OCI-LY1 (cell line): ENCODE results near the gene NME3.
A peak's percentile ranks its signal among the peaks of the same experiment; 100 is the strongest.

Experiments used
- H2AFZ ChIP-seq: fragments of 200-600 bp; sonication (generic), shearing (Covaris generic); 2 replicates; pipeline ENCODE4 v1.6.0; 2014; ENCODE audit warnings: antibody characterized with exemption, mild to moderate bottlenecking, low read length
- H3F3A ChIP-seq: fragments of 200-600 bp; sonication (generic), shearing (Covaris generic); 2 replicates; pipeline ENCODE4 v1.6.0; 2014; ENCODE audit warnings: mild to moderate bottlenecking, antibody characterized with exemption, low read length, moderate library complexity; ENCODE audit not compliant: insufficient read depth
- H3K27ac ChIP-seq: fragments of 200-600 bp; sonication (generic); 2 replicates; pipeline ENCODE4 v1.5.1; 2014; ENCODE audit warnings: low read length, mixed run types, mild to moderate bottlenecking, low read depth; ENCODE audit not compliant: poor library complexity, severe bottlenecking
- H3K27me3 ChIP-seq: fragments of 200-600 bp; sonication (generic); 2 replicates; pipeline ENCODE4 v1.6.0; 2014; ENCODE audit warnings: antibody characterized with exemption, mild to moderate bottlenecking, low read length, moderate library complexity; ENCODE audit not compliant: insufficient read depth
- H3K36me3 ChIP-seq: fragments of 200-600 bp; sonication (generic); 2 replicates; pipeline ENCODE4 v1.6.1; 2014; ENCODE audit warnings: mild to moderate bottlenecking, antibody characterized with exemption, low read length, moderate library complexity, mixed read lengths; ENCODE audit not compliant: insufficient read depth
- H3K4me1 ChIP-seq: fragments of 200-600 bp; sonication (generic); 2 replicates; pipeline ENCODE4 v1.5.1; 2014; ENCODE audit warnings: mild to moderate bottlenecking, low read length, moderate library complexity; ENCODE audit not compliant: insufficient read depth, severe bottlenecking
- H3K4me2 ChIP-seq: fragments of 200-600 bp; sonication (generic), shearing (Covaris generic); 2 replicates; pipeline ENCODE4 v1.6.1; 2014; ENCODE audit warnings: low read length
- H3K4me3 ChIP-seq: fragments of 200-600 bp; sonication (generic); 2 replicates; pipeline ENCODE4 v1.5.1; 2014; ENCODE audit warnings: low read length, low read depth, mild to moderate bottlenecking, mixed read lengths; ENCODE audit not compliant: poor library complexity, severe bottlenecking
- H3K79me2 ChIP-seq: fragments of 200-600 bp; shearing (Covaris generic); 2 replicates; pipeline ENCODE4 v1.6.1; 2016; ENCODE audit warnings: mixed run types, low read length, mixed read lengths; ENCODE audit not compliant: insufficient read depth
- H3K9ac ChIP-seq: fragments of 200-600 bp; sonication (generic), shearing (Covaris generic); 2 replicates; pipeline ENCODE4 v1.6.1; 2014; ENCODE audit warnings: mild to moderate bottlenecking, low read length, mixed read lengths
- H3K9me2 ChIP-seq: fragments of 200-600 bp; sonication (generic), shearing (Covaris generic); 2 replicates; pipeline ENCODE4 v1.6.1; 2014; ENCODE audit warnings: low read depth, mild to moderate bottlenecking, low read length, mixed read lengths
- H3K9me3 ChIP-seq: fragments of 200-600 bp; shearing (Covaris generic); 2 replicates; pipeline ENCODE4 v1.6.1; 2014; ENCODE audit warnings: low read length, mixed read lengths
- H4K20me1 ChIP-seq: fragments of 200-600 bp; sonication (generic), shearing (Covaris generic); 2 replicates; pipeline ENCODE4 v1.6.0; 2016; ENCODE audit warnings: mild to moderate bottlenecking, low read length; ENCODE audit not compliant: insufficient read depth
- EZH2 ChIP-seq: fragments of 200-600 bp; sonication (generic), shearing (Covaris generic); IDR thresholded peaks from 2 replicates; pipeline ENCODE4 v1.8.0; 2017; ENCODE audit warnings: borderline replicate concordance, mixed run types, mild to moderate bottlenecking, antibody characterized with exemption, low read length, moderate library complexity, mixed read lengths
- TF ChIP-seq, protein P1 (sequence below): fragments of 200-600 bp; sonication (generic), shearing (Covaris generic); IDR thresholded peaks from 2 replicates; pipeline ENCODE4 v1.5.1; 2017; ENCODE audit warnings: mild to moderate bottlenecking, antibody characterized with exemption, low read length, moderate library complexity, mixed read lengths

The NME3 gene

DNA sequence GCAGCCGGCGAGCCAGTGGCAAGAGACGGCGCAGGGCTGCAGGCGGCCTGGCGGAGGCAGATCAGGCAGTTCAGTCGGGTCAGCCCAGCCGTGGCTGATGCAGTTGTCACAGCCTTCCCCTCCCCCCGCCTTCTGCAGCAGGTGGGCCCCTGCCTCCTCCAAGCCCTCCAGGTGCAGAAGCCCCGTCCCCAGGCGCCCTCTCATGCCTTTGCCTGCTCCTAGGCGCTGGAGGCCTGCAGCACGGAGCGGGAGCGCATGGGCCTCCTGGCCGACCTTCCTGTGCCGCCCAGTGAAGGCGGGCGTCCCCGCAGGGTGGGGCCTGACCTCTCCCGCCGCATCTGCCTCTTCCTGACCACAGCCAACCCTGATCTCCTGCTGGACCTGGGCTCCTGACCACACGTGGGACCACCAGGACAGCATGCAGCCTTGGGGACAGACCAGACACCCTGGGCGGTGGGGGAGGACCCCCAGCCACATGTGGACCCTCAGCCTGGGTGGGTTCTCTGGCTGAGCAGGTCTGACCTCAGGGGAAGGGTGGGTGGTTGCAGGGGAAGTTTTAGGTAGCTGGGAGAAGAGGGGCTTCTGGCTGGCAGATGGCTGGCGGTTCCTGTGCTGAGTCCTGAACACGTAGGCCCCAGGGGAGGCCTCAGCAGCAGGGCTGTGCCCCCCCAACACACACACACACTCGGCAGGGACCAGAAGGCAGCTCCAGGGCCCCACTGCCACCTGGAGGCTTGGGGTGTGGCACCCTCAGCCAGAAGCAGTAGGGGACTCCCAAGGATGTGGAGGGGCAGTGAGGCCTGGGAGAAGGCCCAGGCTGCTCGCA is 4.7 kb upstream of the NME3 start:
- Histone ChIP-seq H3K4me1 (peaks cover 19% of the 10 kb centered on the region), H2AFZ (no peak overlapping the region), H3K27me3 (no peaks in the 10 kb centered on the region), H3K79me2 (0 out of 2 replicates have a peak, but pooled peaks cover 3% of the 10 kb centered on the region), H3K4me3 (no peak overlapping the region), H3K9ac (no peak overlapping the region), H4K20me1 (no peaks in the 10 kb centered on the region), H3K4me2 (no peak overlapping the region), H3F3A (0 out of 2 replicates have a peak, but pooled peaks cover 3% of the 10 kb centered on the region), H3K27ac (no peak overlapping the region), H3K36me3 (peaks cover 49% of the 10 kb centered on the region), H3K9me2 (no peaks in the 10 kb centered on the region), H3K9me3 (no peaks in the 10 kb centered on the region)
- TF ChIP-seq, protein P1, sequence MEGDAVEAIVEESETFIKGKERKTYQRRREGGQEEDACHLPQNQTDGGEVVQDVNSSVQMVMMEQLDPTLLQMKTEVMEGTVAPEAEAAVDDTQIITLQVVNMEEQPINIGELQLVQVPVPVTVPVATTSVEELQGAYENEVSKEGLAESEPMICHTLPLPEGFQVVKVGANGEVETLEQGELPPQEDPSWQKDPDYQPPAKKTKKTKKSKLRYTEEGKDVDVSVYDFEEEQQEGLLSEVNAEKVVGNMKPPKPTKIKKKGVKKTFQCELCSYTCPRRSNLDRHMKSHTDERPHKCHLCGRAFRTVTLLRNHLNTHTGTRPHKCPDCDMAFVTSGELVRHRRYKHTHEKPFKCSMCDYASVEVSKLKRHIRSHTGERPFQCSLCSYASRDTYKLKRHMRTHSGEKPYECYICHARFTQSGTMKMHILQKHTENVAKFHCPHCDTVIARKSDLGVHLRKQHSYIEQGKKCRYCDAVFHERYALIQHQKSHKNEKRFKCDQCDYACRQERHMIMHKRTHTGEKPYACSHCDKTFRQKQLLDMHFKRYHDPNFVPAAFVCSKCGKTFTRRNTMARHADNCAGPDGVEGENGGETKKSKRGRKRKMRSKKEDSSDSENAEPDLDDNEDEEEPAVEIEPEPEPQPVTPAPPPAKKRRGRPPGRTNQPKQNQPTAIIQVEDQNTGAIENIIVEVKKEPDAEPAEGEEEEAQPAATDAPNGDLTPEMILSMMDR, result no peak
- TF ChIP-seq EZH2, result no peak

DNA sequence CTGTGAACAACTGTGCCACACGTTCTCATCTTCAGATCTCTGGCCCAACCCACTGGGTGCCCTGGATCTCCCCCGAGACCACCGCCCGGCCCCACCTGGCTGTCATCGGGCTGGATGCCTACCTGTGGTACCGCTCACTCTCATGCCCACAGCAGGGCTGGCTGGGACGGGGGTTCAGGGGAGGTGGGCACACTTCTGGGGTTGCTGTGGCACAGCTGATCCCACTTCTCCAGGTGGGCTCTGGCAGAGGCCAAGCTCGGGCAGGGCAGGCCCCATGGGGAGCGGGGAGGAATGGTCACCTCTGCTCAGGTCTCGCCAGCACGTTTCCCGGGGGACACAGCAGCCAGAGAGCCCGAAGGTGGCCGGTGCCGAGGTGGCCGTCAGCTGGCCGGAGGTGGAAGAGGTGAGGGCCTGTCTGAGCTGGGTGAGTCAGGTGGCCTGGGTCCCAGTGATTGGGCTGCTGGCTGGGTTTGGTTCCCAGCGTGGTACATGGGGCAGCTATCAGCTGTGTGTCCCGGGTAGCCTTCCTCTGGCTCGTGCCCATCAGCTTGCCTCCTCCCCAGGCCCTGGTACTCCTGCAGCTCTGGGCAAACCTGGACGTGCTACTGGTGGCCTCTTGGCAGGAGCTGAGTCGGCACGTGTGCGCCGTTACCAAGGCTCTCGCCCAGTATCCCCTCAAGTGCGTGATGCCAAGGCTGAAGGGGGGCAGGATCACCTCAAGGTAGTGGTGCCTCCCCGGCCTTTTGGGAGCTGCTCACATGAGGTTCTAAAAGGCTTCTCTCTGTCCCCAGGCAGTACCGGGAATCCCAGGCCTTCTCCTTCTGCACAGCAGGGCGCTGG is 3.9 kb upstream of the NME3 start:
- Histone ChIP-seq H3F3A (no peaks in the 10 kb centered on the region), H3K9ac (no peak overlapping the region; the same call in 1 of the 2 replicates), H3K36me3 (peaks cover 45% of the 10 kb centered on the region), H3K79me2 (0 out of 2 replicates have a peak, but pooled peaks cover 3% of the 10 kb centered on the region), H2AFZ (no peak overlapping the region), H3K9me3 (no peaks in the 10 kb centered on the region), H3K27ac (no peak overlapping the region), H3K4me2 (no peak overlapping the region), H3K4me1 (peaks cover 18% of the 10 kb centered on the region), H3K4me3 (no peak overlapping the region), H3K9me2 (no peaks in the 10 kb centered on the region), H3K27me3 (no peaks in the 10 kb centered on the region), H4K20me1 (no peaks in the 10 kb centered on the region)
- TF ChIP-seq EZH2, result no peak
- TF ChIP-seq, protein P1, result no peak

DNA sequence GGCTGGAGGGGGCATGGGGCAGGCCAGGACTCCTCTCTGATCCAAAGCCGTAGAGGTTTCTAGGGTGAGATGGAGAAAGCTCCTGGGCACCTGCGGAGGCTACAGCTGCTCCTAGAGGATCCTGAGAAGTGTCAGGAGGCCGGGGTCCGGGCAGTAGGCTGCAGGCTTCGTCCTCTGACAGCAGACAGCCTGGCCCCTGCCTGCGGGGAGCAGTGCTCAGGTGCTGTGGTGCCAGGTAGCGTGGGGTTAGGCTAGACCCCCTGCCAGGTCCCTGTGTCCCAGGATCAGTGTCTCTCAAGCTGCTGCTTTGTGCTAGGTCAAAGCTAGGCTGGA is 3.1 kb upstream of the NME3 start:
- Histone ChIP-seq H3K79me2 (0 out of 2 replicates have a peak, but pooled peaks cover 3% of the 10 kb centered on the region), H2AFZ (no peak overlapping the region), H3K36me3 (peaks cover 48% of the 10 kb centered on the region), H3K9ac (peak overlapping the region; percentile 88; the same call in 1 of the 2 replicates), H3F3A (no peaks in the 10 kb centered on the region), H3K4me3 (peak overlapping the region; percentile 85), H4K20me1 (no peaks in the 10 kb centered on the region), H3K9me3 (no peaks in the 10 kb centered on the region), H3K27me3 (no peaks in the 10 kb centered on the region), H3K4me1 (peaks cover 22% of the 10 kb centered on the region), H3K4me2 (peak overlapping the region; percentile 91), H3K9me2 (no peaks in the 10 kb centered on the region), H3K27ac (no peak overlapping the region)
- no peak for TF ChIP-seq EZH2
- TF ChIP-seq, protein P1, result no peak
